ENCODE measurements around the gene FSTL3. TPM values are rescaled to one million over a fixed set of nuclear protein-coding genes. Genes with fewer than 3 reads are reported as not detected.

The FSTL3 gene
- total and polyA plus RNA-seq, 4 donors = 2.2 to 8.4 (median 6.0) TPM

DNA sequence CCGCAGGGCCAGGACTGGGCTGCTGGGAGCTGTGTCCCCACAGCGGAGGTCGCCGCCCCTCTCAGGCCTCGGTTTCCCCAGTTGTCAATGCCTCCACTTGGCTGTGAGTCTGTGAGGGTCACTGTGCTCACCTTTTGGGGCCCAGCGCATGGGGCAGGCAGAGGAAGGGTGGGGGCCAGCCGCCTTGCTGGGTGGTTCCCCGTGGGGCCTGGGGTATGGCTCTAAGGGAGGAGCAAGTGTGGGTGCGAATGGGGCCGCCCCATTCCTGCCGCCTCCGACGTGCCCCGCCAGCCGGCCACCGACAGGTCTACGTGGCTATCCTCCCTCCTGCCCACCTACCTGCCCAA is 37.3 kb upstream of the FSTL3 start:
- Histone ChIP-seq H3K4me1 (ENCODE audit: control insufficient read depth in 4 of 4, insufficient read depth in 4 of 4, low read length in 3 of 4) (peaks cover 6 to 13% (median 8%) of the 10 kb centered on the region in 4 donors), H3K27ac (ENCODE audit: low read depth in 1 of 2, low read length in 2 of 2) (no peak overlapping the region), H3K9ac (ENCODE audit: low read depth in 1 of 2, low read length in 2 of 2) (no peak overlapping the region), H3K4me3 (ENCODE audit: low read depth in 1 of 3, low read length in 3 of 3) (no peak overlapping the region), H3K27me3 (ENCODE audit: control insufficient read depth in 4 of 4, insufficient read depth in 4 of 4, low read length in 3 of 4) (no peaks in the 10 kb centered on the region), H3K36me3 (ENCODE audit: control insufficient read depth in 4 of 4, insufficient read depth in 3 of 4, low read depth in 1 of 4, low read length in 3 of 4) (no peaks in the 10 kb centered on the region), H3K9me3 (ENCODE audit: control insufficient read depth in 4 of 4, low read length in 3 of 4) (no peaks in the 10 kb centered on the region)
- WGBS = 82% methylated on average over 17 of the region's 17 CpGs
- TF ChIP-seq, protein P1, sequence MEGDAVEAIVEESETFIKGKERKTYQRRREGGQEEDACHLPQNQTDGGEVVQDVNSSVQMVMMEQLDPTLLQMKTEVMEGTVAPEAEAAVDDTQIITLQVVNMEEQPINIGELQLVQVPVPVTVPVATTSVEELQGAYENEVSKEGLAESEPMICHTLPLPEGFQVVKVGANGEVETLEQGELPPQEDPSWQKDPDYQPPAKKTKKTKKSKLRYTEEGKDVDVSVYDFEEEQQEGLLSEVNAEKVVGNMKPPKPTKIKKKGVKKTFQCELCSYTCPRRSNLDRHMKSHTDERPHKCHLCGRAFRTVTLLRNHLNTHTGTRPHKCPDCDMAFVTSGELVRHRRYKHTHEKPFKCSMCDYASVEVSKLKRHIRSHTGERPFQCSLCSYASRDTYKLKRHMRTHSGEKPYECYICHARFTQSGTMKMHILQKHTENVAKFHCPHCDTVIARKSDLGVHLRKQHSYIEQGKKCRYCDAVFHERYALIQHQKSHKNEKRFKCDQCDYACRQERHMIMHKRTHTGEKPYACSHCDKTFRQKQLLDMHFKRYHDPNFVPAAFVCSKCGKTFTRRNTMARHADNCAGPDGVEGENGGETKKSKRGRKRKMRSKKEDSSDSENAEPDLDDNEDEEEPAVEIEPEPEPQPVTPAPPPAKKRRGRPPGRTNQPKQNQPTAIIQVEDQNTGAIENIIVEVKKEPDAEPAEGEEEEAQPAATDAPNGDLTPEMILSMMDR (IDR thresholded peaks at IDR 0.05; ENCODE audit: low read depth, low read length, missing input control) = no peak
- TF ChIP-seq GABPA (IDR thresholded peaks at IDR 0.05 in 1 of 2, conservative IDR thresholded peaks at IDR 0.05 in 1 of 2) = no peak
- TF ChIP-seq RAD21 (IDR thresholded peaks at IDR 0.05) = no peak
- TF ChIP-seq HNF4G (IDR thresholded peaks at IDR 0.05) = no peak
- no peak for TF ChIP-seq YY1 (IDR thresholded peaks at IDR 0.05)
- TF ChIP-seq, protein P2, sequence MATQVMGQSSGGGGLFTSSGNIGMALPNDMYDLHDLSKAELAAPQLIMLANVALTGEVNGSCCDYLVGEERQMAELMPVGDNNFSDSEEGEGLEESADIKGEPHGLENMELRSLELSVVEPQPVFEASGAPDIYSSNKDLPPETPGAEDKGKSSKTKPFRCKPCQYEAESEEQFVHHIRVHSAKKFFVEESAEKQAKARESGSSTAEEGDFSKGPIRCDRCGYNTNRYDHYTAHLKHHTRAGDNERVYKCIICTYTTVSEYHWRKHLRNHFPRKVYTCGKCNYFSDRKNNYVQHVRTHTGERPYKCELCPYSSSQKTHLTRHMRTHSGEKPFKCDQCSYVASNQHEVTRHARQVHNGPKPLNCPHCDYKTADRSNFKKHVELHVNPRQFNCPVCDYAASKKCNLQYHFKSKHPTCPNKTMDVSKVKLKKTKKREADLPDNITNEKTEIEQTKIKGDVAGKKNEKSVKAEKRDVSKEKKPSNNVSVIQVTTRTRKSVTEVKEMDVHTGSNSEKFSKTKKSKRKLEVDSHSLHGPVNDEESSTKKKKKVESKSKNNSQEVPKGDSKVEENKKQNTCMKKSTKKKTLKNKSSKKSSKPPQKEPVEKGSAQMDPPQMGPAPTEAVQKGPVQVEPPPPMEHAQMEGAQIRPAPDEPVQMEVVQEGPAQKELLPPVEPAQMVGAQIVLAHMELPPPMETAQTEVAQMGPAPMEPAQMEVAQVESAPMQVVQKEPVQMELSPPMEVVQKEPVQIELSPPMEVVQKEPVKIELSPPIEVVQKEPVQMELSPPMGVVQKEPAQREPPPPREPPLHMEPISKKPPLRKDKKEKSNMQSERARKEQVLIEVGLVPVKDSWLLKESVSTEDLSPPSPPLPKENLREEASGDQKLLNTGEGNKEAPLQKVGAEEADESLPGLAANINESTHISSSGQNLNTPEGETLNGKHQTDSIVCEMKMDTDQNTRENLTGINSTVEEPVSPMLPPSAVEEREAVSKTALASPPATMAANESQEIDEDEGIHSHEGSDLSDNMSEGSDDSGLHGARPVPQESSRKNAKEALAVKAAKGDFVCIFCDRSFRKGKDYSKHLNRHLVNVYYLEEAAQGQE (IDR thresholded peaks at IDR 0.05) = no peak
- no peak for TF ChIP-seq FOXA2 (IDR thresholded peaks at IDR 0.05)
- TF ChIP-seq JUND (IDR thresholded peaks at IDR 0.05) = no peak
- DNase-seq (ENCODE audit: low spot score) = no peak

DNA sequence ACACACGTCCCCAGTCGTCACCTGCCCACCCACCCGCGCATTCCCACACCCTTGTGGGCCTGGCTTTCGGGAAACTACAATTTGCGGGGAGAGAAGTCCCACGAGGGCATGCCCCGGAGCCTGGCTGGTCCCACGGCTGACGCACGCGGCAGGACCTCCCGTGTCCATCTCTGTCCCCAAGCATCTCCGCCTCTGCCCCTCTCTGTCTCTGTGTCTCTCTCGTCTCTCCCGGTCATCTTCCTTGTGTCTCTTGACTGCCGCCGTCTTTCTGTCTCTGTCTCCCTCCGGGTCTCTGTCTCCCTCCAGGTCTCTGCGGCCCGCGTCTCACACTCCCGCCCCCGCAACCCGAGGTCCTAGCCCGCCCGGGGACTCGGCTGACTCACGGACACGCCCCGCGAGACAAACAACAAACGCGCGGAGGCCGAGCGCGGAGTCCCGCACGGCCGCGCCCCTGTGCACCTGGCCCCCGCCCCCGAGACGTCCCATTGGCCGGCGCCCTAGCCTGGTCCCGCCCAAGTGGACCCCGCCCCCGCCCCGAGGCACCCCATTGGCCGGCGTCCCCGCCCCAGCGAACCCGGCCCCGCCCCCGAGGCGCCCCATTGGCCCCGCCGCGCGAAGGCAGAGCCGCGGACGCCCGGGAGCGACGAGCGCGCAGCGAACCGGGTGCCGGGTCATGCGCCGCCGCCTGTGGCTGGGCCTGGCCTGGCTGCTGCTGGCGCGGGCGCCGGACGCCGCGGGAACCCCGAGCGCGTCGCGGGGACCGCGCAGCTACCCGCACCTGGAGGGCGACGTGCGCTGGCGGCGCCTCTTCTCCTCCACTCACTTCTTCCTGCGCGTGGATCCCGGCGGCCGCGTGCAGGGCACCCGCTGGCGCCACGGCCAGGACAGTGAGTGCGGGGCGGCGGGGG is 36.7 kb upstream of the FSTL3 start, which contains the start of gene FGF22:
TSS of gene FGF22 (plus strand) at position 627 of the 908 bp plus-strand sequence. CDS start at position 674, 47 bp downstream.
- Histone ChIP-seq H3K9ac (ENCODE audit: low read depth in 1 of 2, low read length in 2 of 2) (no peak within 1 kb of the TSS), H3K4me3 (ENCODE audit: low read depth in 1 of 3, low read length in 3 of 3) (peak within 1 kb of the TSS in 2 of 3 donors; percentile 41), H3K36me3 (ENCODE audit: control insufficient read depth in 4 of 4, insufficient read depth in 3 of 4, low read depth in 1 of 4, low read length in 3 of 4) (peaks cover 0 to 2% (median 0%) of the 10 kb centered on the region in 4 donors), H3K4me1 (ENCODE audit: control insufficient read depth in 4 of 4, insufficient read depth in 4 of 4, low read length in 3 of 4) (peaks cover 0 to 7% (median 4%) of the 10 kb centered on the region in 4 donors), H3K9me3 (ENCODE audit: control insufficient read depth in 4 of 4, low read length in 3 of 4) (no peaks in the 10 kb centered on the region), H3K27ac (ENCODE audit: low read depth in 1 of 2, low read length in 2 of 2) (no peak within 1 kb of the TSS), H3K27me3 (ENCODE audit: control insufficient read depth in 4 of 4, insufficient read depth in 4 of 4, low read length in 3 of 4) (no peaks in the 10 kb centered on the region)
- TF ChIP-seq EGR1 (IDR thresholded peaks at IDR 0.05; ENCODE audit: low read depth in 2 of 2) = peak in 1 of 2 donors; percentile 28
- TF ChIP-seq FOXA2 (IDR thresholded peaks at IDR 0.05) = no peak
- 12% methylated on average over 109 of the region's 109 CpGs for WGBS
- DNase-seq (ENCODE audit: low spot score) = peak; percentile 99

DNA sequence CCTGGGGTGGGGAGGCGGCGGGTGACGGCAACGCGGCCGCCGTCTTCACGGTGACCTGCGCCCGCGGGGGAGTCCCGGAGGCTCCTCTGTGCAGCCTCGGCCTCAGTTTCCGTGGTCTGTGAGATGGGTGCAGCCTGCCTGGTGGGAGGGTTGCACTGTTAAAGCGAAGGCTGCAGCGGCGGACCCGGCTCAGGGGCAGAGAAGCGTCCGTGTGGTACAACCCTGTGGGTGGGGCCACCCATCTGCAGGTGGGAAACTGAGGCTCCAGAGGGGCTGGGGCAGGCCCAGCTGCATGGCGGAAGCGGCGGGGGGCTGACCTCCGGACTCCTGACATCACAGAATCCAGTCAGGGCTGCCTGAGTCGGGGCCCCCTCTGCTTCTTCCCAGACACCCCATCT is 36.0 kb upstream of the FSTL3 start:
- H3K27ac ChIP-seq (ENCODE audit: low read depth in 1 of 2, low read length in 2 of 2) = no peak overlapping the region

More for the DNA sequence above, 36.0 kb upstream of the FSTL3 start:
- 55% methylated on average over 25 of the region's 25 CpGs for WGBS
- TF ChIP-seq, protein P1 (IDR thresholded peaks at IDR 0.05; ENCODE audit: low read depth, low read length, missing input control) = no peak
- TF ChIP-seq NR2F2 (IDR thresholded peaks at IDR 0.05) = no peak
- H3K4me3 ChIP-seq (ENCODE audit: low read depth in 1 of 3, low read length in 3 of 3) = peak overlapping the region in 1 of 3 donors; percentile 41
- peaks cover 0 to 4% (median 1%) of the 10 kb centered on the region in 4 donors for H3K36me3 ChIP-seq (ENCODE audit: control insufficient read depth in 4 of 4, insufficient read depth in 3 of 4, low read depth in 1 of 4, low read length in 3 of 4)
- no peak overlapping the region for H3K9ac ChIP-seq (ENCODE audit: low read depth in 1 of 2, low read length in 2 of 2)
- DNase-seq (ENCODE audit: low spot score) = no peak
- no peaks in the 10 kb centered on the region for H3K9me3 ChIP-seq (ENCODE audit: control insufficient read depth in 4 of 4, low read length in 3 of 4)
- no peaks in the 10 kb centered on the region for H3K27me3 ChIP-seq (ENCODE audit: control insufficient read depth in 4 of 4, insufficient read depth in 4 of 4, low read length in 3 of 4)
- peaks cover 0 to 7% (median 4%) of the 10 kb centered on the region in 4 donors for H3K4me1 ChIP-seq (ENCODE audit: control insufficient read depth in 4 of 4, insufficient read depth in 4 of 4, low read length in 3 of 4)
